ENCODE results near the gene ATP13A3. TPM values are rescaled to one million over a fixed set of nuclear protein-coding genes. Genes with fewer than 3 reads are reported as not detected.

ATP13A3 gene
- total and polyA plus RNA-seq, 7 donors, result 10.9 to 82.7 (median 50.4) TPM

- intact Hi-C loops (cut with DNase I), result no loop called here
- no peak for DNase-seq
- TF ChIP-seq, protein P1, sequence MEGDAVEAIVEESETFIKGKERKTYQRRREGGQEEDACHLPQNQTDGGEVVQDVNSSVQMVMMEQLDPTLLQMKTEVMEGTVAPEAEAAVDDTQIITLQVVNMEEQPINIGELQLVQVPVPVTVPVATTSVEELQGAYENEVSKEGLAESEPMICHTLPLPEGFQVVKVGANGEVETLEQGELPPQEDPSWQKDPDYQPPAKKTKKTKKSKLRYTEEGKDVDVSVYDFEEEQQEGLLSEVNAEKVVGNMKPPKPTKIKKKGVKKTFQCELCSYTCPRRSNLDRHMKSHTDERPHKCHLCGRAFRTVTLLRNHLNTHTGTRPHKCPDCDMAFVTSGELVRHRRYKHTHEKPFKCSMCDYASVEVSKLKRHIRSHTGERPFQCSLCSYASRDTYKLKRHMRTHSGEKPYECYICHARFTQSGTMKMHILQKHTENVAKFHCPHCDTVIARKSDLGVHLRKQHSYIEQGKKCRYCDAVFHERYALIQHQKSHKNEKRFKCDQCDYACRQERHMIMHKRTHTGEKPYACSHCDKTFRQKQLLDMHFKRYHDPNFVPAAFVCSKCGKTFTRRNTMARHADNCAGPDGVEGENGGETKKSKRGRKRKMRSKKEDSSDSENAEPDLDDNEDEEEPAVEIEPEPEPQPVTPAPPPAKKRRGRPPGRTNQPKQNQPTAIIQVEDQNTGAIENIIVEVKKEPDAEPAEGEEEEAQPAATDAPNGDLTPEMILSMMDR (IDR thresholded peaks at IDR 0.05), result no peak
- no peak for TF ChIP-seq POLR2AphosphoS5 (IDR thresholded peaks at IDR 0.05)
- TF ChIP-seq EP300 (IDR thresholded peaks at IDR 0.05), result no peak
- TF ChIP-seq POLR2A (IDR thresholded peaks at IDR 0.05), result no peak
- Histone ChIP-seq H3K4me1 (peaks cover 0 to 6% (median 0%) of the 10 kb centered on the region in 4 donors), H3K36me3 (no peaks in the 10 kb centered on the region), H3K27ac (no peak overlapping the region), H3K4me3 (no peak overlapping the region), H3K9me3 (no peaks in the 10 kb centered on the region), H3K27me3 (peaks cover 0 to 24% (median 0%) of the 10 kb centered on the region in 3 donors)
- 79% methylated on average over 8 of the region's 8 CpGs for WGBS, 2 donors
These were observed 112.9 kb downstream of the ATP13A3 start for GRCh38 chr3:194373899-194374298.

DNA sequence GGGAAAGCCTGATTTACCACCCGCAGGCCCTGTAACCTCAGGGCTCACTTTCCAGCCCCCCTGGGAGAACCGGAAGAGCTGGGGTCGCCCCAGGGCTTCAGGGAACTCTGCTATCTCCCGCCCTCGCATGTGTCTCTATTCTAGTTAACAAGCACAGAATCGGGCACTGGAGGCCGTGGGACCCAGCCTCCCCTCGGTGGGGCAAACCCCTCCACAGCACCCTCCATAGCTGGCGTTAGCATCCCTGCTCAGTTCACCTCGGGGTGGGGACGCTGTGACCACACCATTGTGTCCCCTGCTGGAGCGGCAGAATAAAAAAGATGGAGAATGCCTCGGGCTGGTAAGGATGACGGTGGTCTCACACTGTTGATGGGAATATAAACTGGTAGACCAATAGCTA lies 113.8 kb downstream of the ATP13A3 start:
- peaks cover 0 to 28% (median 0%) of the 10 kb centered on the region in 3 donors for H3K27me3 ChIP-seq
- TF ChIP-seq, protein P1 (IDR thresholded peaks at IDR 0.05), result no peak
- TF ChIP-seq POLR2AphosphoS5 (IDR thresholded peaks at IDR 0.05) (no peak), EP300 (IDR thresholded peaks at IDR 0.05) (no peak), POLR2A (IDR thresholded peaks at IDR 0.05) (no peak)
- DNase-seq, result no peak
- H3K36me3 ChIP-seq, result no peaks in the 10 kb centered on the region
- H3K9me3 ChIP-seq, result no peaks in the 10 kb centered on the region
- H3K4me3 ChIP-seq, result no peak overlapping the region
- intact Hi-C loops (cut with DNase I), result no loop called here
- H3K27ac ChIP-seq, result no peak overlapping the region
- peaks cover 0 to 6% (median 0%) of the 10 kb centered on the region in 4 donors for H3K4me1 ChIP-seq
- 93 to 95% methylated on average over 14 of the region's 14 CpGs for WGBS, 2 donors

DNA sequence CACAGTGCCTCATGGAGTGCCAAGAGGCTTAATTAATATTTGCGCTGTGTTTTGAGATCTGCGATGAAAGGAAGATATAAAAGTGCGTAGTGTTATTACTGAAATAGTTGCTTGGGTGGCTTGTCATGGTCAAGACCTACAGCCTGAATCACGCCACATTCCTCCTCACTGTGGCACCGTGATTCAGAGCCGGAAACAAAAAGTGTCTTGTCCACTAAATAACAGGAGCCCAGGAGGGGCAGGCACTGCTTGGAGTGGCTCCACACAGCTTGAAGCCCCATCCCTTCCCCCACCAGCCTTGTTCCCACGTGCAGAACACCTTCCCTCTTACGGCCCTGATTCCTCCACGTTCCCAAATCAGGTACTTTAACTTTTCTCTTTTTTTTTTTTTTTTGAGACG lies 116.0 kb downstream of the ATP13A3 start:
- intact Hi-C loops (cut with DNase I), result no loop called here
- no peak for DNase-seq
- no peak overlapping the region for H3K4me3 ChIP-seq
- H3K9me3 ChIP-seq, result no peaks in the 10 kb centered on the region
- H3K36me3 ChIP-seq, result no peaks in the 10 kb centered on the region
- 85 to 88% methylated on average over 10 of the region's 10 CpGs for WGBS, 2 donors
- peaks cover 0 to 31% (median 0%) of the 10 kb centered on the region in 3 donors for H3K27me3 ChIP-seq
- H3K4me1 ChIP-seq, result peaks cover 0 to 6% (median 0%) of the 10 kb centered on the region in 4 donors
- no peak for TF ChIP-seq POLR2A (IDR thresholded peaks at IDR 0.05)
- TF ChIP-seq EP300 (IDR thresholded peaks at IDR 0.05), result no peak
- no peak for TF ChIP-seq POLR2AphosphoS5 (IDR thresholded peaks at IDR 0.05)
- TF ChIP-seq, protein P1 (IDR thresholded peaks at IDR 0.05), result no peak
- no peak overlapping the region for H3K27ac ChIP-seq

DNA sequence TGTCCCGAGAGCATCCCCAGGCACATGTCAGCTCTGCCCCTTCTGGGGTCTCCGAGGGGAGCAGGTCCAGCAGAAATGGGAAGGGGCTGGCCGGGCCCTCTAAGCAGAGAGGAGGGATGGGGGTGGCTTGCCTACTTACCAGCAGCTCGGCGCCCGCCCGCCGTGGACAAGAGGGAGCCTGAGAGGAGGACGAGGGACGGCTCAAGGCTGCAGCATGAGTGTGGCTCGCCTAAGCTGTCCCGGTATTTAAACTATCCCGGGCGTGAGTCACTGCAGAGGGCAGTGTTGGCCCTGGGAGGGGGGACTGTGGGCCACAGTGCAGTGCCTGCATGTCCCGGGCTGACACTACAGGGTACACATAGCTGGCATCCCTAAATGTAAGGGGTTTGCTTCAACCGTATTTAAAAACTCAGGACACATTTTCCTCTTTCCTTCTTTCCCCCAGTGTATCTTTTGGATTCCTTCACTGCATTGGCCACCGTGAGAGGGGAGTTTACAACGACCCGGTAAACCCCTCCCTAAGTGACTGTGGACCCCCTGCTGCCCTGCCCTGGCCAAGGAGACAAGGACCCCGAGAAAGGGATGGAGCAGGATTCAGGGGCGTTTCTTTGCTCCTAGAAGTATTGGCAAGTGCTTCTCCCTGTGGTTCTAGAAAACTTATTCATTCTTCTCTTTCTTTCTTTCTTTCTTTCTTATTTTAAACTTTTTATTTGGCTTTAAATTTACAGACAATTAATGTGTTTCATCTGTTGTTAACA lies 117.1 kb downstream of the ATP13A3 start, which contains the start of gene LRRC15:
TSS of gene LRRC15 (minus strand) at position 222 of the 758 bp plus-strand sequence. CDS start 8,700 bp downstream, outside the sequence.
- DNase-seq, result no peak
- WGBS, 2 donors, result 16 to 24% methylated on average over 21 of the region's 21 CpGs
- H3K4me1 ChIP-seq, result peaks cover 0 to 11% (median 3%) of the 10 kb centered on the region in 4 donors
- no peaks in the 10 kb centered on the region for H3K9me3 ChIP-seq
- TF ChIP-seq POLR2A (IDR thresholded peaks at IDR 0.05) (no peak), POLR2AphosphoS5 (IDR thresholded peaks at IDR 0.05) (no peak), EP300 (IDR thresholded peaks at IDR 0.05) (no peak)
- TF ChIP-seq, protein P1 (IDR thresholded peaks at IDR 0.05), result no peak
- H3K27ac ChIP-seq, result no peak within 1 kb of the TSS
- peaks cover 0 to 28% (median 0%) of the 10 kb centered on the region in 3 donors for H3K27me3 ChIP-seq
- no peak within 1 kb of the TSS for H3K4me3 ChIP-seq
- H3K36me3 ChIP-seq, result no peaks in the 10 kb centered on the region
- intact Hi-C loops (cut with DNase I), result no loop called here
